Brain microvascular endothelial cell (primary cell): ENCODE results near the gene POLR3B.

Source experiments
- DNase-seq: peaks from one replicate; pipeline ENCODE4 v3.0.0-alpha.2; 2020
- H3K27ac ChIP-seq: fragments of 250-450 bp; sonication (Bioruptor Pico); 2 replicates; pipeline ENCODE4 v1.5.1; 2020; ENCODE audit warnings: mild to moderate bottlenecking, moderate library complexity
- H3K27me3 ChIP-seq: fragments of 250-450 bp; sonication (Bioruptor Pico); replicated peaks from 2 replicates; pipeline ENCODE4 v1.5.1; 2020; ENCODE audit warnings: mild to moderate bottlenecking
- H3K36me3 ChIP-seq: fragments of 250-450 bp; sonication (Bioruptor Pico); replicated peaks from 2 replicates; pipeline ENCODE4 v1.5.1; 2020; ENCODE audit warnings: mild to moderate bottlenecking
- H3K4me3 ChIP-seq: 2 replicates; pipeline ENCODE4 v1.5.1; 2011; ENCODE audit warnings: low read depth, mild to moderate bottlenecking, control low read depth, low read length, moderate library complexity
- in situ Hi-C: cut with HindIII; loops from 2 replicates; pipeline ENCODE4 v1.10.0; 2017; ENCODE audit warnings: low sequenced_read_pairs, low pct_ligation_motif_present
- TF ChIP-seq, protein P1 (sequence below): IDR thresholded peaks from 2 replicates; pipeline ENCODE4 v1.5.1; 2011; ENCODE audit warnings: low read depth, mild to moderate bottlenecking, moderate library complexity, low read length, control low read depth, inconsistent platforms; ENCODE audit errors: missing control alignments

The POLR3B gene

DNA sequence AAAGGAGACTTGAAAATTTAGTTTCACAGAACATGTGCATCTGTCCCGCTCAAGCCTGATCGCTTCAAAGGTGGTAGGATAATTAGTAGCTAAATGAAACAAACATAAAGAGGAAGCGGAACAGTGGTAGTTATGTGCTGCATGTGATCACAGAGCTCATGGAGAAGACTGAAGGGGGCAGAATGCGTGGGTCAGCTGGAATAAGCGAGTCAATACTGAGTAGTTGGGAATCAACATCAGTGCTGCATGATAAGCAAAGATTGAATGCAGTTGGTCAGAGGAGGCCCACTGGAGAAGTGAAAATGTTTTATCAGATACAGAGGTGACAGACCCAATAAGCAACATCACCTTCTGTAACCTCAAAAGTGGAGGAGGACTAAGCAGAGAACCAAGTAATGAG, 130.1 kb downstream of the POLR3B start:
- Histone ChIP-seq H3K27ac (no peak overlapping the region), H3K4me3 (no peak overlapping the region), H3K27me3 (no peaks in the 10 kb centered on the region), H3K36me3 (no peaks in the 10 kb centered on the region)
- TF ChIP-seq, protein P1, sequence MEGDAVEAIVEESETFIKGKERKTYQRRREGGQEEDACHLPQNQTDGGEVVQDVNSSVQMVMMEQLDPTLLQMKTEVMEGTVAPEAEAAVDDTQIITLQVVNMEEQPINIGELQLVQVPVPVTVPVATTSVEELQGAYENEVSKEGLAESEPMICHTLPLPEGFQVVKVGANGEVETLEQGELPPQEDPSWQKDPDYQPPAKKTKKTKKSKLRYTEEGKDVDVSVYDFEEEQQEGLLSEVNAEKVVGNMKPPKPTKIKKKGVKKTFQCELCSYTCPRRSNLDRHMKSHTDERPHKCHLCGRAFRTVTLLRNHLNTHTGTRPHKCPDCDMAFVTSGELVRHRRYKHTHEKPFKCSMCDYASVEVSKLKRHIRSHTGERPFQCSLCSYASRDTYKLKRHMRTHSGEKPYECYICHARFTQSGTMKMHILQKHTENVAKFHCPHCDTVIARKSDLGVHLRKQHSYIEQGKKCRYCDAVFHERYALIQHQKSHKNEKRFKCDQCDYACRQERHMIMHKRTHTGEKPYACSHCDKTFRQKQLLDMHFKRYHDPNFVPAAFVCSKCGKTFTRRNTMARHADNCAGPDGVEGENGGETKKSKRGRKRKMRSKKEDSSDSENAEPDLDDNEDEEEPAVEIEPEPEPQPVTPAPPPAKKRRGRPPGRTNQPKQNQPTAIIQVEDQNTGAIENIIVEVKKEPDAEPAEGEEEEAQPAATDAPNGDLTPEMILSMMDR: no peak
- no peak for DNase-seq
- in situ Hi-C loops: no loop called here

DNA sequence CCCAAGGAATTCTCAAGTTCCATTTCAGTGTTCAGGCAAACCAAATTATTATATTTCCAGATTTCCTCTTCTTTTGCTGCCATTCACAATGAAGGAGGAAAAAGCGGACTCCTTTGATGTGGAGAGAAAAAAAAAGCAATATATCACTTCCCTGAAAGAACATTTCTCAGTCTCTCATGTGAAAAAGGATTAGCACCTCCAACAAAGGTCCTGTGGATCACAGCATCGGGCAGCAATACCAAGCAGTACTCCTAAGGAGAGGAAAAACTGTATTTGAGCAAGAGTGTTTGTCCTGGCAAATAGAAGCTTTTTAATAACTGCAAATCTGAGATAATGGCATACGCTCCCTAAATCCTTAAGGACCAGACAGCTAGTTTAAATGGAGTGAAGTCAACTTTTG, 131.3 kb downstream of the POLR3B start:
- no peak overlapping the region for H3K27ac ChIP-seq
- TF ChIP-seq, protein P1: no peak
- H3K27me3 ChIP-seq: no peaks in the 10 kb centered on the region
- DNase-seq: no peak
- in situ Hi-C loops: no loop called here
- no peaks in the 10 kb centered on the region for H3K36me3 ChIP-seq
- no peak overlapping the region for H3K4me3 ChIP-seq

DNA sequence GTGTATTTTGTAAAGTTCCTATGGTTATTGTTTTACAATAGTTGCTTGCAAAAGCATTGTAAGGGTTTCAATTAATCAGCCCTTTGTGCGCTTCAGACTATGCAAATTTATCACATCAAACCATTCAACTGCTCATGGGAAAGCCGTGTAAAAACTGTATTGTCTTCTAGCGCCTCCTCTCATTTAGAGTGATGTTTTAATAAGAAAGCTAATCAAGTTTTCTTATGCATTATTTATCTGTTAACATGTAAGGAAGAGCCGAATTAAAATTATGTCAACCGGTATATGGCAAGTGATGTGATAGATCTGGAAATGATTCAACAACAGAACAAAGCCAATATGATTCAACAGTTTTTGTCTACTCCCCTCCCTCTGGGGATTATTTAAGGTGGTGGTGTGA, 132.7 kb downstream of the POLR3B start:
- Histone ChIP-seq H3K27ac (no peak overlapping the region), H3K4me3 (no peak overlapping the region), H3K36me3 (no peaks in the 10 kb centered on the region), H3K27me3 (no peaks in the 10 kb centered on the region)
- TF ChIP-seq, protein P1: no peak
- DNase-seq: no peak
- in situ Hi-C loops: no loop called here

DNA sequence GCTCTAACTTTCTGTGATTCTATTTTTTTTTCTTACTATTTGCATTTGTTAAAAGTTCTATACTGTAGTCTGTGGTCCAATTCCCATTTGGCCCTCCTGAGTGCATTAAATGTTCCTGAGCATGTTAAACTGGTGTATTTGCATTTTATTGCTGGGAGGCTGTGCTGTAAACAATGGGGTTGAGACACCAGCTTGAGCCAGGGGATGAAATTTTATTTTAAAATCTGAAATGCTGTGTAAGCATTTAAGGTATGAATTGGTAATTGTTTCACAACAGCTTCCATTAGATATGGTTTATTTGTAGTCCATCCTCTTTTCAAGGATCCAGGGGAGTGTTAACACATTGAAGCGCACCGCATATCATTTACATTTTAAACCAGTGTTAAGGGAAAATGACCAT, 135.3 kb downstream of the POLR3B start:
- peaks cover 3% of the 10 kb centered on the region for H3K36me3 ChIP-seq
- no peak for DNase-seq
- H3K27ac ChIP-seq: no peak overlapping the region
- in situ Hi-C loops: no loop called here
- TF ChIP-seq, protein P1: no peak
- no peak overlapping the region for H3K4me3 ChIP-seq
- no peaks in the 10 kb centered on the region for H3K27me3 ChIP-seq

DNA sequence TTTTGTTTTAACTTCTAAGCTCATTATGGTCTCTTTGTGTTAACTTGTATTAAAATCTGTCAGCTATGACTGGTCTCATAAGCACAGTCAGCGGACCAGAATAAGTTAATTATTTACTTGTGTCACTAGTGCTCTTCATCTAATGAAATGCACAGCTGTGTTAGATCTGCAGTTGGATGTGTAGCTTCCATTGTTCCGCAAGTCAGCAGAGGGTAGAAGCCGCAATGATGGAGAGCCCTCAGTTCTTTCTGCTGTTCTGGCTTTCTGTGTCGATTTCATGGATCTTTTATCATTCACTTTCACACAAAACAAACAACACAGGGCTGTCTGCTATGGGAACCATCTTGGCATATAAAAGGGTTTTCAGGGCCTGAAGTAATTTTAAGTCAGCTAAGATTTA, 136.0 kb downstream of the POLR3B start:
- TF ChIP-seq, protein P1: no peak
- Histone ChIP-seq H3K36me3 (peaks cover 3% of the 10 kb centered on the region), H3K4me3 (no peak overlapping the region), H3K27me3 (no peaks in the 10 kb centered on the region), H3K27ac (no peak overlapping the region)
- no peak for DNase-seq
- in situ Hi-C loops: no loop called here

DNA sequence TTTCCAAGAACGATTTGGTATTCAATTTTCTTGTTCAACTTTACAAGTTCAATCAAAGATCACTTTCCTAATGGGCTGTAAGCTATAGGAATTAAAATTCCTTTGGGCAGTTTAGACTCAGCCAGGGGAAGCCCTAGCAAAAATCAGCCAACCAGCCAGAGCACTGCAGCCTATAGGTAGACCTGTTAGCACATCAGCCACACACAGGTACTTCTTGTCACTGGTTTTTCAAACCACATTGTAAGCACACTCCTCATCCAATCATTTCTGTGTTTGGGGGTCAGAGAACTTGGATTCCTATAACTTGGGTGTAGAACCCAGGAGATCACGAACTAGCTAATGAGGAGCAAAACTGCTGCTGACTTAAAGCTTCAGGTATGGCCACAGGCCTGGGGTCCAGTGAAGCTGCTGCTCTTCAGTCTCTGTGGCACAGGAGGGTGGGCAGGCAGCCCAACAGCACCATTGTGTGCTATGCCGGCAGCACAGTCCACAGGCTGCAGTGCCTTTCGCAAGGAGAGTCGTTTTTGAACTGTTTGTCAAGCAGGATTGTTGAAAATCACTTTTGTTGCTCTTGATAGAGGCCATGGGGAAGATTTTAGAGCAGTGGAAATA, 137.9 kb downstream of the POLR3B start:
- H3K27ac ChIP-seq: no peak overlapping the region
- peaks cover 3% of the 10 kb centered on the region for H3K36me3 ChIP-seq
- TF ChIP-seq, protein P1: no peak
- no peaks in the 10 kb centered on the region for H3K27me3 ChIP-seq
- H3K4me3 ChIP-seq: no peak overlapping the region
- DNase-seq: no peak
- in situ Hi-C loops: no loop called here
